GM20000 (cell line): ENCODE data around the gene RING1.

Experiments
- DNase-seq: peaks from one replicate; pipeline ENCODE4 v3.0.0; 2012; ENCODE audit warnings: low spot score
- CTCF ChIP-seq: IDR thresholded peaks from 2 replicates; pipeline ENCODE4 v1.5.1; 2012; ENCODE audit warnings: mild to moderate bottlenecking, control low read depth; ENCODE audit errors: extremely low read depth, missing control alignments

RING1 gene

GRCh38 chr6:33235221-33235634 lies 26.9 kb downstream of the RING1 start:
- DNase-seq, result no peak
- TF ChIP-seq CTCF, result no peak

GRCh38 chr6:33236328-33236727 lies 28.0 kb downstream of the RING1 start:
- DNase-seq, result no peak
- TF ChIP-seq CTCF, result no peak

- DNase-seq, result no peak
- TF ChIP-seq CTCF, result no peak
These were observed 28.6 kb downstream of the RING1 start for GRCh38 chr6:33236852-33237251.

- no peak for DNase-seq
These were observed 29.4 kb downstream of the RING1 start for GRCh38 chr6:33237741-33238140.

GRCh38 chr6:33241968-33242367 lies 33.7 kb downstream of the RING1 start:
- DNase-seq, result no peak
- TF ChIP-seq CTCF, result no peak

More at GRCh38 chr6:33237741-33238140, 29.4 kb downstream of the RING1 start:
- no peak for TF ChIP-seq CTCF

GRCh38 chr6:33243476-33243875 lies 35.2 kb downstream of the RING1 start:
- DNase-seq, result no peak
- no peak for TF ChIP-seq CTCF

GRCh38 chr6:33247977-33248642 lies 39.8 kb downstream of the RING1 start:
- TF ChIP-seq CTCF, result peak; percentile 95

More at GRCh38 chr6:33247977-33248642, 39.8 kb downstream of the RING1 start:
- peak; percentile 74 for DNase-seq
